IMR-90 (cell line): Measurements from ENCODE around the gene DKK2. TPM values are rescaled to one million over a fixed set of nuclear protein-coding genes. Genes with fewer than 3 reads are reported as not detected.

Experiments used
- ATAC-seq: fragments of 200-7000 bp; cut with Tn5 transposase; 2 replicates; pipeline ENCODE4 v1.9.1; 2020; ENCODE audit warnings: low read depth, mild to moderate bottlenecking, moderate library complexity
- BruUV-seq: library from RNA; stranded (reverse); fragments of 400-500 nt; replicated peaks from 2 replicates; lab custom pipeline; 2021; lab: Mats Ljungman, UMichigan
- CTCF ChIA-PET: fragments of 300-600 bp; formaldehyde crosslinking; extraction: SDS; loops from one replicate; lab custom pipeline; 2021; ENCODE audit warnings: antibody characterized with exemption; lab: Yijun Ruan, JAX
- POLR2A ChIA-PET: fragments of 300-600 bp; sonication (Branson Sonifier 250); formaldehyde crosslinking; loops from one replicate; lab custom pipeline; 2022; ENCODE audit warnings: antibody characterized with exemption; ENCODE audit not compliant: unreplicated experiment; lab: Charles Lee
- DNase-seq: peaks from one replicate; pipeline ENCODE4 v3.0.0; 2013
- H2AFZ ChIP-seq: replicated peaks from 2 replicates; pipeline ENCODE3; 2013; ENCODE audit warnings: low read length, mild to moderate bottlenecking; ENCODE audit not compliant: poor library complexity
- H2AK5ac ChIP-seq: 2 replicates; pipeline ENCODE4 v1.6.1; 2013; ENCODE audit warnings: low read depth, low read length, inconsistent platforms
- H2AK9ac ChIP-seq: replicated peaks from 2 replicates; pipeline ENCODE3; 2013; ENCODE audit warnings: mild to moderate bottlenecking, low read depth, low read length, moderate library complexity; ENCODE audit not compliant: poor library complexity
- H2BK120ac ChIP-seq: 2 replicates; pipeline ENCODE4 v1.6.1; 2013; ENCODE audit warnings: low read depth, low read length, inconsistent platforms
- H2BK15ac ChIP-seq: 3 replicates; pipeline ENCODE4 v1.6.1; 2013; ENCODE audit warnings: low read depth, low read length, inconsistent platforms
- H2BK20ac ChIP-seq: 2 replicates; pipeline ENCODE4 v1.6.1; 2013; ENCODE audit warnings: low read depth, mild to moderate bottlenecking, inconsistent platforms, low read length, moderate library complexity
- H2BK5ac ChIP-seq: 2 replicates; pipeline ENCODE4 v1.6.1; 2013; ENCODE audit warnings: mild to moderate bottlenecking, low read depth, low read length, inconsistent platforms; ENCODE audit not compliant: poor library complexity, severe bottlenecking
- H3K14ac ChIP-seq: replicated peaks from 2 replicates; pipeline ENCODE4 v1.6.1; 2013; ENCODE audit warnings: low read depth, low read length, inconsistent platforms
- H3K18ac ChIP-seq: 2 replicates; pipeline ENCODE4 v1.6.1; 2013; ENCODE audit warnings: low read depth, low read length, control low read depth
- H3K23ac ChIP-seq: 2 replicates; pipeline ENCODE4 v1.6.1; 2013; ENCODE audit warnings: low read depth, low read length, inconsistent platforms
- H3K27ac ChIP-seq: 2 replicates; pipeline ENCODE4 v1.5.1; 2013; ENCODE audit warnings: mild to moderate bottlenecking, control low read depth, low read length; ENCODE audit not compliant: insufficient read depth
- H3K27me3 ChIP-seq: 2 replicates; pipeline ENCODE4 v1.6.1; 2013; ENCODE audit warnings: low read length; ENCODE audit not compliant: control insufficient read depth, insufficient read depth
- H3K36me3 ChIP-seq: 2 replicates; pipeline ENCODE4 v1.6.1; 2013; ENCODE audit warnings: low read length, mixed read lengths; ENCODE audit not compliant: control insufficient read depth, insufficient read depth
- H3K4ac ChIP-seq: 2 replicates; pipeline ENCODE4 v1.6.1; 2013; ENCODE audit warnings: low read depth, low read length, inconsistent platforms
- H3K4me1 ChIP-seq: 2 replicates; pipeline ENCODE4 v1.6.1; 2013; ENCODE audit warnings: low read length, mixed read lengths; ENCODE audit not compliant: control insufficient read depth, insufficient read depth
- H3K4me2 ChIP-seq: 2 replicates; pipeline ENCODE4 v1.6.1; 2013; ENCODE audit warnings: low read depth, mild to moderate bottlenecking, control low read depth, low read length, moderate library complexity
- H3K4me3 ChIP-seq: 2 replicates; pipeline ENCODE4 v1.5.1; 2013; ENCODE audit warnings: low read depth, mild to moderate bottlenecking, control low read depth, low read length, moderate library complexity; ENCODE audit not compliant: insufficient read depth
- H3K56ac ChIP-seq: 2 replicates; pipeline ENCODE4 v1.6.1; 2013; ENCODE audit warnings: low read length, inconsistent platforms; ENCODE audit not compliant: insufficient read depth; ENCODE audit errors: extremely low read depth
- H3K79me1 ChIP-seq, 2 experiments: 2 replicates each; pipeline ENCODE4 v1.6.1; 2013; ENCODE audit warnings: low read length in 2 of 2, inconsistent platforms in 1 of 2, low read depth in 1 of 2
- H3K9ac ChIP-seq: 2 replicates; pipeline ENCODE4 v1.6.1; 2013; ENCODE audit warnings: low read depth, low read length, control low read depth
- H3K9me1 ChIP-seq: 2 replicates; pipeline ENCODE4 v1.6.1; 2013; ENCODE audit warnings: low read length, inconsistent platforms; ENCODE audit not compliant: insufficient read depth
- H3K9me3 ChIP-seq: 2 replicates; pipeline ENCODE4 v1.6.1; 2013; ENCODE audit warnings: low read length; ENCODE audit not compliant: control insufficient read depth, insufficient read depth
- H4K20me1 ChIP-seq: 2 replicates; pipeline ENCODE4 v1.6.1; 2013; ENCODE audit warnings: low read length, inconsistent platforms; ENCODE audit not compliant: insufficient read depth
- H4K5ac ChIP-seq: 2 replicates; pipeline ENCODE4 v1.6.1; 2013; ENCODE audit warnings: mild to moderate bottlenecking, low read depth, low read length, control low read depth
- H4K8ac ChIP-seq, 2 experiments: 2 replicates each; pipeline ENCODE4 v1.6.1; 2013; ENCODE audit warnings: low read depth in 2 of 2, low read length in 2 of 2, control low read depth in 1 of 2, inconsistent platforms in 1 of 2
- H4K91ac ChIP-seq: 2 replicates; pipeline ENCODE4 v1.6.1; 2013; ENCODE audit warnings: low read depth, low read length, inconsistent platforms; ENCODE audit not compliant: insufficient read depth
- BHLHE40 ChIP-seq: fragments of 150-350 bp; IDR thresholded peaks from 2 replicates; pipeline ENCODE4 v1.6.1; 2016; ENCODE audit warnings: mild to moderate bottlenecking, low read depth, low read length
- CEBPB ChIP-seq: IDR thresholded peaks from 2 replicates; pipeline ENCODE4 v1.6.1; 2012; ENCODE audit warnings: low read depth, low read length, improper control_type of control experiment
- CHD1 ChIP-seq: IDR thresholded peaks from 2 replicates; pipeline ENCODE4 v1.6.1; 2012; ENCODE audit warnings: low read depth, low read length, improper control_type of control experiment
- FOS ChIP-seq: fragments of 150-350 bp; IDR thresholded peaks from 2 replicates; pipeline ENCODE4 v1.6.1; 2016; ENCODE audit warnings: low read depth, low read length
- MAFK ChIP-seq: IDR thresholded peaks from 2 replicates; pipeline ENCODE4 v1.6.1; 2012; ENCODE audit warnings: low read depth, low read length, improper control_type of control experiment
- MAZ ChIP-seq: IDR thresholded peaks from 2 replicates; pipeline ENCODE4 v1.6.1; 2012; ENCODE audit warnings: low read depth, mild to moderate bottlenecking, low read length, improper control_type of control experiment, moderate library complexity, borderline replicate concordance
- POLR2A ChIP-seq: IDR thresholded peaks from 2 replicates; pipeline ENCODE4 v1.6.1; 2012; ENCODE audit warnings: mild to moderate bottlenecking, low read depth, low read length
- RAD21 ChIP-seq: IDR thresholded peaks from 2 replicates; pipeline ENCODE4 v1.6.1; 2012; ENCODE audit warnings: low read length, improper control_type of control experiment
- RCOR1 ChIP-seq: IDR thresholded peaks from 2 replicates; pipeline ENCODE4 v1.6.1; 2012; ENCODE audit warnings: mild to moderate bottlenecking, low read length, improper control_type of control experiment; ENCODE audit not compliant: insufficient replicate concordance
- RFX5 ChIP-seq: IDR thresholded peaks from 2 replicates; pipeline ENCODE4 v1.8.0; 2012; ENCODE audit warnings: low read depth, mild to moderate bottlenecking, low read length, moderate library complexity
- SMC3 ChIP-seq: fragments of 150-350 bp; IDR thresholded peaks from 2 replicates; pipeline ENCODE4 v1.6.1; 2016; ENCODE audit warnings: low read depth, mild to moderate bottlenecking, antibody characterized with exemption, low read length, moderate library complexity
- WGBS, 2 experiments: methylation state at CpG; one replicate each; pipeline versions ENCODE4 v1.1.5 to v1.1.7; 2013; ENCODE audit warnings: missing lambda C conversion rate in 2 of 2; ENCODE audit not compliant: insufficient read length in 1 of 2; ENCODE audit errors: extremely low coverage in 2 of 2; 5-methylcytosine and 5-hydroxymethylcytosine counted together
- dilution Hi-C: fragments of 300-500 bp; cut with HindIII; formaldehyde crosslinking; loops from one replicate; pipeline ENCODE4 v1.14.3; 2018; ENCODE audit warnings: low sequenced_read_pairs; ENCODE audit not compliant: unreplicated experiment
- in situ Hi-C: fragments of 300-500 bp; cut with MboI; formaldehyde crosslinking; loops from 3 replicates; pipeline ENCODE4 v1.14.3; 2019; ENCODE audit warnings: low sequenced_read_pairs, inconsistent platforms, mixed read lengths
- intact Hi-C: fragments of 100-400 bp; cut with micrococcal nuclease; formaldehyde crosslinking; loops from 2 replicates; pipeline ENCODE4 v1.10.0; 2022
- polyA plus RNA-seq, 3 experiments: library from polyadenylated mRNA; depleted of rRNA; stranded (reverse); fragments of >200 nt; gene quantifications; 2 replicates each; pipeline ENCODE4 v1.2.3, GENCODE V29; 2012; ENCODE audit warnings: low replicate concordance in 1 of 3
- total RNA-seq: library from RNA; depleted of rRNA; stranded (reverse); fragments of >200 nt; gene quantifications from 2 replicates; pipeline ENCODE4 v1.2.3, GENCODE V29; 2012
- TF ChIP-seq, protein P1 (sequence below): fragments of 150-350 bp; IDR thresholded peaks from 2 replicates; pipeline ENCODE4 v1.6.1; 2017; ENCODE audit warnings: mild to moderate bottlenecking, antibody characterized with exemption, low read length, low read depth
- TF ChIP-seq, protein P2 (sequence below): conservative IDR thresholded peaks from 2 replicates; pipeline ENCODE4 v1.5.1; 2012; ENCODE audit warnings: mild to moderate bottlenecking, low read depth, low read length, improper control_type of control experiment

DKK2 gene
- total and polyA plus RNA-seq, 2 of the 4 experiments (the other 2 are of a cell fraction), result 0.39 to 0.72 TPM

DNA sequence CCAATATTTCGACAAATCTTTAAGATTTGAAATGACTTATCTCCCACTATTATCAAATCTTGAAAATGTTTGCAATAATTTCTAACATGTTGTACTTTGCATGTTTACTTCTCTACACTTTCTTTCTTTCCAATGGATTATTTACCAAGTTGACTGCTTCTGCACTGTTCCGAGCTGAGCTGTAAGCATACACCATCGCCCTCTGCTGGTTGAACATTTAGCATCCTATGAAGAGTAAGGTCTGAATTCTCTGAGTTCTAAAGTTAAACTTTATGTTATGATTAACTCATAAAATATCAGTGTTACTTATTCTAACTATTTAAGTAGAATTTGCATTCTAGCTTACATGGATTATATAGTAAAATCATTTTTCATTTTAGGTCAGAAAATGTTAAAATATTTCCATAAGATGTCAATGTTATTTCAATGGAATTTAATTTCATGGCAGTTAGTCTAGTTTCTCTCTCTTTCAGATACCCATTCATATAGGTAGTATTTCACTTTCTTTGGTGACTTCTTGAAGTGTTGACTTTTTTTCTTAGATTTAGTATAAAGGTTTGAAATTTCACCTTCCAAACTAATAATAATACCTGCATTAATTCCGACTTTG, 137.4 kb downstream of the DKK2 start (continued):
- TF ChIP-seq, protein P1, sequence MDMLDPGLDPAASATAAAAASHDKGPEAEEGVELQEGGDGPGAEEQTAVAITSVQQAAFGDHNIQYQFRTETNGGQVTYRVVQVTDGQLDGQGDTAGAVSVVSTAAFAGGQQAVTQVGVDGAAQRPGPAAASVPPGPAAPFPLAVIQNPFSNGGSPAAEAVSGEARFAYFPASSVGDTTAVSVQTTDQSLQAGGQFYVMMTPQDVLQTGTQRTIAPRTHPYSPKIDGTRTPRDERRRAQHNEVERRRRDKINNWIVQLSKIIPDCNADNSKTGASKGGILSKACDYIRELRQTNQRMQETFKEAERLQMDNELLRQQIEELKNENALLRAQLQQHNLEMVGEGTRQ, result no peak

DNA sequence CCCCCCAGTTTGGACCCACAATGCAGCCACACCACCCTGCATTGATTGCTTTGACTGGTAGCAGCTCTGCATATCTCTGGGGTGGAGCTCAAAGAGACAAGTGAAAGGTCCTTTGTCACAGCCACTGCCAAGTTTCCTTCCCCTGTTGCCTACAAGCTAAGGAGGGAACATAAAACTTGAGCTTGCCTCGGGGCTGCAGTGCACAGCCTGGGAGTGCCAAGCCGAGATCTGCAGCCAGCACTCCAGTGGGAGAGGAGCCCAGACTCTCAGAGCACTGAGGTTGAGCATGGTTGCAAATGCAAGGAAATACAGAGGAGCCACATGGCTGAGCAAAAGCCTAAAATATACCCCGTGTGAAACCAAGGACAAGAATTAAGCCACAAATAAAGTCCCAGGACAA, 142.2 kb downstream of the DKK2 start:
- in situ Hi-C loops (no loop called here), intact Hi-C loops (no loop called here), dilution Hi-C loops (no loop called here)
- Histone ChIP-seq H3K9ac (no peak overlapping the region), H3K4me3 (no peak overlapping the region), H2AK9ac (no peak overlapping the region), H2BK5ac (no peak overlapping the region), H2BK120ac (no peak overlapping the region), H4K8ac (no peak overlapping the region), H2AFZ (no peak overlapping the region), H3K4me1 (no peaks in the 10 kb centered on the region), H4K91ac (no peak overlapping the region), H4K20me1 (no peaks in the 10 kb centered on the region), H3K56ac (no peak overlapping the region), H3K23ac (no peak overlapping the region), H3K9me3 (peaks cover 4% of the 10 kb centered on the region), H3K9me1 (no peaks in the 10 kb centered on the region), H3K18ac (no peak overlapping the region), H3K27me3 (no peaks in the 10 kb centered on the region), H3K4me2 (no peak overlapping the region), H3K4ac (no peak overlapping the region), H2AK5ac (no peak overlapping the region), H2BK20ac (no peak overlapping the region), H4K5ac (no peak overlapping the region), H2BK15ac (no peak overlapping the region), H3K36me3 (no peaks in the 10 kb centered on the region), H3K79me1 (no peaks in the 10 kb centered on the region), H3K27ac (no peak overlapping the region), H3K14ac (no peak overlapping the region)
- ATAC-seq, result no peak
- no peak for DNase-seq
- CTCF ChIA-PET, result no interaction called here
- no TSS peak for BruUV-seq
- WGBS, 2 experiments, result 50% methylated on average over 2 of the region's 3 CpGs; no CpG with 5 or more reads in 1 of the 2 experiments
- POLR2A ChIA-PET, result no interaction called here
- TF ChIP-seq CHD1, result no peak
- TF ChIP-seq RAD21, result no peak
- TF ChIP-seq MAFK, result no peak
- no peak for TF ChIP-seq MAZ
- no peak for TF ChIP-seq CEBPB
- TF ChIP-seq SMC3, result no peak
- no peak for TF ChIP-seq BHLHE40
- TF ChIP-seq RFX5, result no peak
- TF ChIP-seq, protein P1, result no peak
- TF ChIP-seq, protein P2, sequence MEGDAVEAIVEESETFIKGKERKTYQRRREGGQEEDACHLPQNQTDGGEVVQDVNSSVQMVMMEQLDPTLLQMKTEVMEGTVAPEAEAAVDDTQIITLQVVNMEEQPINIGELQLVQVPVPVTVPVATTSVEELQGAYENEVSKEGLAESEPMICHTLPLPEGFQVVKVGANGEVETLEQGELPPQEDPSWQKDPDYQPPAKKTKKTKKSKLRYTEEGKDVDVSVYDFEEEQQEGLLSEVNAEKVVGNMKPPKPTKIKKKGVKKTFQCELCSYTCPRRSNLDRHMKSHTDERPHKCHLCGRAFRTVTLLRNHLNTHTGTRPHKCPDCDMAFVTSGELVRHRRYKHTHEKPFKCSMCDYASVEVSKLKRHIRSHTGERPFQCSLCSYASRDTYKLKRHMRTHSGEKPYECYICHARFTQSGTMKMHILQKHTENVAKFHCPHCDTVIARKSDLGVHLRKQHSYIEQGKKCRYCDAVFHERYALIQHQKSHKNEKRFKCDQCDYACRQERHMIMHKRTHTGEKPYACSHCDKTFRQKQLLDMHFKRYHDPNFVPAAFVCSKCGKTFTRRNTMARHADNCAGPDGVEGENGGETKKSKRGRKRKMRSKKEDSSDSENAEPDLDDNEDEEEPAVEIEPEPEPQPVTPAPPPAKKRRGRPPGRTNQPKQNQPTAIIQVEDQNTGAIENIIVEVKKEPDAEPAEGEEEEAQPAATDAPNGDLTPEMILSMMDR, result no peak
- TF ChIP-seq FOS, result no peak
- no peak for TF ChIP-seq POLR2A
- no peak for TF ChIP-seq RCOR1
